ENCODE results near the gene CLEC4M. TPM values are rescaled to one million over a fixed set of nuclear protein-coding genes. Genes with fewer than 3 reads are reported as not detected.

CLEC4M gene
- total RNA-seq, 1 donor from 2014 or later, result not detected

DNA sequence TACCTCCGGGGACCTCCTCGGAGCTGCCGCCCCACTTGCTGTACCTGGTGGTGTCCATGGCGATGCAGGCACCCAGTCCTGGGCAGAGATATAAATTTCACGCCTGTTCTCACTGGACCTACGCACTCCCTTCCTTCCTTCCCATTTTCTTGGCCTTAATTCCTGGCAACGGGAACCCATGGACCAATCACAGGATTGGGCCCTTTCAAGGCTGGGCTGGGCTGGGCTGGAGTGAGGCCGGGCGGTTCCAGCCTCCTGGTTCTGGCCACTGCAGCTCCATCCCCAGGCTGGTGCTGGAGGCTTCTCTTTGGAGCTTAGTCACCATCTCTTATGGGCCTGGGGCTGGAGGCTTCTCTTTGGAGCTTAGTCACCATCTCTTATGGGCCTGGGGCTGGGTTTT lies 31.0 kb upstream of the CLEC4M start, which contains the start of gene CLEC4G:
Gene CLEC4G (minus strand): TSS at position 66 of the 400 bp plus-strand sequence. CDS start 8 bp downstream, at position 58.
- Histone ChIP-seq H3K36me3 (no peaks in the 10 kb centered on the region), H3K79me2 (ENCODE audit: low read depth) (no peaks in the 10 kb centered on the region), H3K4me3 (no peak within 1 kb of the TSS), H3K4me1 (no peaks in the 10 kb centered on the region), H3K27me3 (peaks cover 99% of the 10 kb centered on the region), H3F3A (ENCODE audit: low read depth) (no peaks in the 10 kb centered on the region), H3K4me2 (no peak within 1 kb of the TSS), H4K20me1 (ENCODE audit: low read depth) (peaks cover 4% of the 10 kb centered on the region), H2AFZ (replicated peaks) (no peak within 1 kb of the TSS), H3K9ac (no peak within 1 kb of the TSS), H3K27ac (no peak within 1 kb of the TSS), H3K9me3 (ENCODE audit: low read depth) (no peaks in the 10 kb centered on the region)
- Mint-ChIP-seq H3K4me3 (no peak within 1 kb of the TSS), H3K27ac (no peak within 1 kb of the TSS), H3K9me3 (peaks cover 3% of the 10 kb centered on the region), H3K27me3 (ENCODE audit: insufficient read depth, low read depth) (peaks cover 44% of the 10 kb centered on the region), H3K4me1 (no peaks in the 10 kb centered on the region), H3K36me3 (no peaks in the 10 kb centered on the region)
- DNase-seq (ENCODE audit: low spot score), result no peak
- TF ChIP-seq EZH2 (IDR thresholded peaks at IDR 0.05) (no peak), EZH2phosphoT487 (IDR thresholded peaks at IDR 0.05) (no peak)
- TF ChIP-seq, protein P1, sequence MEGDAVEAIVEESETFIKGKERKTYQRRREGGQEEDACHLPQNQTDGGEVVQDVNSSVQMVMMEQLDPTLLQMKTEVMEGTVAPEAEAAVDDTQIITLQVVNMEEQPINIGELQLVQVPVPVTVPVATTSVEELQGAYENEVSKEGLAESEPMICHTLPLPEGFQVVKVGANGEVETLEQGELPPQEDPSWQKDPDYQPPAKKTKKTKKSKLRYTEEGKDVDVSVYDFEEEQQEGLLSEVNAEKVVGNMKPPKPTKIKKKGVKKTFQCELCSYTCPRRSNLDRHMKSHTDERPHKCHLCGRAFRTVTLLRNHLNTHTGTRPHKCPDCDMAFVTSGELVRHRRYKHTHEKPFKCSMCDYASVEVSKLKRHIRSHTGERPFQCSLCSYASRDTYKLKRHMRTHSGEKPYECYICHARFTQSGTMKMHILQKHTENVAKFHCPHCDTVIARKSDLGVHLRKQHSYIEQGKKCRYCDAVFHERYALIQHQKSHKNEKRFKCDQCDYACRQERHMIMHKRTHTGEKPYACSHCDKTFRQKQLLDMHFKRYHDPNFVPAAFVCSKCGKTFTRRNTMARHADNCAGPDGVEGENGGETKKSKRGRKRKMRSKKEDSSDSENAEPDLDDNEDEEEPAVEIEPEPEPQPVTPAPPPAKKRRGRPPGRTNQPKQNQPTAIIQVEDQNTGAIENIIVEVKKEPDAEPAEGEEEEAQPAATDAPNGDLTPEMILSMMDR (IDR thresholded peaks at IDR 0.05), result no peak

DNA sequence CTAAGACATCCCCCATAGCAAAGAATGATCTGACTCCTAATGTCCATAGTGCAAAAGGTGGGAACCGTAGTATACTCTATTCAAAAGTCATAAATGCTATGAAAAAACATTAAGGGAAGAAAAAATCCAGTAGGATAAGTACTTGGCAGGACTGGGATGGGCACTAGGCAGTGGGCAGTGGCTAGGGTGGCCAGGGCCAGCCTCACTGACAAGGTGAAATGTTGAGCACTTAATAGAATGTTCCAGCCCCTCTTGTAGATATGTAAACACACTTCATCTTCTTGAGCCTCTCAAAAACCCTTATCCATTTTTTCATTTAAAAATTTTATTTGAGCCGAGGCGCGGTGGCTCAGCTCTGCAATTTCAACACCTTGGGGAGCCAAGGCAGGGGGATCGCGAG lies 29.7 kb upstream of the CLEC4M start:
- H3K27ac Mint-ChIP-seq, result no peak overlapping the region

DNA sequence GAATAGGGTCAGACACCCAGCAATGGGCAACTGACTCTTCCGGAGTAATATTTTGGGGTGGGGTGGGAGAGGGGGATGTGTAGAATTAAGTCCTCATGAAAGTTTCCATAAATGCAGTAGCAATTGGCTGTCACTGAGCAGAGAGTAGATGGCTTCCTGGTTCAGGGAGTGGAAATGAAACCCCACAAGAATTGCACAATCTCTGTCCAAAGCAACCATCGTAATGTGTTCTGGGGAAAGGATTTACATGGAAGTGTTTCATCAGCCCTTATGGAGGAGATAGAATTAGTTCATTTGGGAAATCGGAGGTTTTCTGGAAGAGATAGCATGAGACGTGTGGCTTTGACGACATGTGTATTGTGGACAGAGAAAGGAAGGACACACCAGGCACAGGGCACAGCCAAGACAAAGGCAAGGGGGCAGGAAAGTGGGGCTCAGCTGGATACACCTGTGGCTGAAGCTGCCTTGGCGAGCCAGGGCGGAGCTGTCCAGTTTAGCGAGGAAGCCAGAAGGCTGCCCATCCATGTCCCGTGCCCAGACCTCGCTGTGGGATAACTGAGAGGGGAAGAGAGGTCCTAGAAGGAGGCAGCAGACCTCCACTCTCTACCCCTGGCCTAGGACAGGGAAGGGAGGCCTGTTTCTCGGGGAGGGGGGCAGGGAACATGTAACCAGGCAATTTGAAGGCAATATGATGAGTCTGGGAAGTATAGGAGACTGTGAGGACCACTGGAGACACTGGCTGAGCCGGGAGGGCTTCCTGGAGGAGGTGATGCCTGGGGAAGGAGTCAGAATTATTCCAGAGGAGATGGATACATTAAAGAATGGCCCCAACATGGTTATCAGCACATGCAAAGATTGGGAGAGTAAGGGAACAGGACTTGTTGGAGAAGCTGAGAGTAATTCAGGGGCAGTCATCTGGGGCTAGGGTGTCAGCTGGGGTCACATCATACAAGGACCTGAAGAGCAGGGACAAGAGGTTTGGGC lies 28.5 kb upstream of the CLEC4M start:
- H3K4me3 Mint-ChIP-seq, result no peak overlapping the region
- no peaks in the 10 kb centered on the region for H3K9me3 Mint-ChIP-seq
- H3K36me3 ChIP-seq, result no peaks in the 10 kb centered on the region
- no peaks in the 10 kb centered on the region for H3K36me3 Mint-ChIP-seq
- no peak overlapping the region for H3K27ac Mint-ChIP-seq
- H3K9me3 ChIP-seq (ENCODE audit: low read depth), result no peaks in the 10 kb centered on the region
- H3K4me1 Mint-ChIP-seq, result no peaks in the 10 kb centered on the region
- no peak for DNase-seq (ENCODE audit: low spot score)
- TF ChIP-seq EZH2 (IDR thresholded peaks at IDR 0.05) (no peak), EZH2phosphoT487 (IDR thresholded peaks at IDR 0.05) (no peak)
- TF ChIP-seq, protein P1 (IDR thresholded peaks at IDR 0.05), result no peak
- H3K4me1 ChIP-seq, result no peaks in the 10 kb centered on the region
- H3F3A ChIP-seq (ENCODE audit: low read depth), result no peaks in the 10 kb centered on the region
- H3K4me3 ChIP-seq, result no peak overlapping the region
- H3K79me2 ChIP-seq (ENCODE audit: low read depth), result no peaks in the 10 kb centered on the region
- no peak overlapping the region for H3K27ac ChIP-seq
- H3K4me2 ChIP-seq, result no peak overlapping the region
- H2AFZ ChIP-seq (replicated peaks), result no peak overlapping the region
- H3K27me3 ChIP-seq, result peaks cover 95% of the 10 kb centered on the region
- no peak overlapping the region for H3K9ac ChIP-seq
- H3K27me3 Mint-ChIP-seq (ENCODE audit: insufficient read depth, low read depth), result peaks cover 32% of the 10 kb centered on the region
- H4K20me1 ChIP-seq (ENCODE audit: low read depth), result peaks cover 4% of the 10 kb centered on the region

More for the DNA sequence above, 29.7 kb upstream of the CLEC4M start:
- no peak overlapping the region for H3K4me3 Mint-ChIP-seq
- TF ChIP-seq EZH2phosphoT487 (IDR thresholded peaks at IDR 0.05), result no peak
- TF ChIP-seq EZH2 (IDR thresholded peaks at IDR 0.05), result no peak
- TF ChIP-seq, protein P1 (IDR thresholded peaks at IDR 0.05), result no peak
- H3K4me2 ChIP-seq, result no peak overlapping the region
- H3K4me1 ChIP-seq, result no peaks in the 10 kb centered on the region
- no peak overlapping the region for H3K4me3 ChIP-seq
- no peaks in the 10 kb centered on the region for H3F3A ChIP-seq (ENCODE audit: low read depth)
- no peaks in the 10 kb centered on the region for H3K79me2 ChIP-seq (ENCODE audit: low read depth)
- no peak overlapping the region for H3K9ac ChIP-seq
- no peaks in the 10 kb centered on the region for H3K9me3 Mint-ChIP-seq
- H3K4me1 Mint-ChIP-seq, result no peaks in the 10 kb centered on the region
- H2AFZ ChIP-seq (replicated peaks), result no peak overlapping the region
- peaks cover 4% of the 10 kb centered on the region for H4K20me1 ChIP-seq (ENCODE audit: low read depth)
- H3K27ac ChIP-seq, result no peak overlapping the region
- no peaks in the 10 kb centered on the region for H3K36me3 Mint-ChIP-seq
- H3K9me3 ChIP-seq (ENCODE audit: low read depth), result no peaks in the 10 kb centered on the region
- H3K36me3 ChIP-seq, result no peaks in the 10 kb centered on the region
- no peak for DNase-seq (ENCODE audit: low spot score)
- peaks cover 96% of the 10 kb centered on the region for H3K27me3 ChIP-seq
- peaks cover 40% of the 10 kb centered on the region for H3K27me3 Mint-ChIP-seq (ENCODE audit: insufficient read depth, low read depth)

All from neural progenitor cell (in vitro differentiated cells).